Measurements from ENCODE around the gene TTLL5. TPM values are rescaled to one million over a fixed set of nuclear protein-coding genes. Genes with fewer than 3 reads are reported as not detected.
"Not testable (repeated sequence)": the region's sequence is repeated elsewhere in the genome, so short reads cannot be mapped to it uniquely, and the experiment has no call there.

The TTLL5 gene
- polyA plus RNA-seq, 1 experiment, result 24.1 TPM

DNA sequence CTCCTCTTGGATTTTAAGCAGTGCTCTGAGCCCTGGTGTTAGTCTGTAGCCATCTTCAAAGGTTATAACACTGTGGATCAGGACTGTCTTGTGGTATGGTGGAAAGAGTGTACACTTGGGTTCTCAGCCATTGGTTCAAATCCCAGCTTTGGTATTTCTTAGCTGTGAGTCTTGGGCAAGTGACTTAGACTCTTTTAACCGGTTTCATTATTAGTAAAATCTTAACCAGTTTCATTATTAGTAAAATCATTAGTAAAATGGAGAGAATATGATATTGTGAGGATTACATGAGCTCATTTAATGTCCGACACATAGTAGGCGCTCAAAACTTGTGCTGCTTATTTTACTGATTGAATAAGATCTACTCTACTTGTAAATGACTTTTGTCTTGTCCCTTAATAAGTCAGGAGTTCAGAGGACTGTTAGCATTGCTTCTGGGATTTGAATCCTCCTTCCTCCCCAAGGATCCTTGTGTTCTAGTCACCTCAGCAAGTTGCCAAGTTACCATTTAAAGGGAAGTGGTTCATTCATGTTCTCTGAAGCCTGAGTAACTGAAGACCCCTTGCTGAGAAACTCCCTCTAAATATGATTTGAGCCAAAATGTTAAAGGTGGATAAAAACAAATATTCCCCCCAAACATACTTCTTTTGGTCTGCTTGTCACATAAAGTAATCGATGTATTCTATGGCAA lies 12.4 kb downstream of the TTLL5 start:
- POLR2A ChIA-PET, result no interaction called here
- no peaks in the 10 kb centered on the region; the same call in 1 of the 2 replicates for H3K9me3 ChIP-seq (ENCODE audit: control insufficient read depth, insufficient read depth, low read length)
- H3K27me3 ChIP-seq (ENCODE audit: control insufficient read depth, insufficient read depth, low read length), result no peaks in the 10 kb centered on the region
- TF ChIP-seq, protein P1, sequence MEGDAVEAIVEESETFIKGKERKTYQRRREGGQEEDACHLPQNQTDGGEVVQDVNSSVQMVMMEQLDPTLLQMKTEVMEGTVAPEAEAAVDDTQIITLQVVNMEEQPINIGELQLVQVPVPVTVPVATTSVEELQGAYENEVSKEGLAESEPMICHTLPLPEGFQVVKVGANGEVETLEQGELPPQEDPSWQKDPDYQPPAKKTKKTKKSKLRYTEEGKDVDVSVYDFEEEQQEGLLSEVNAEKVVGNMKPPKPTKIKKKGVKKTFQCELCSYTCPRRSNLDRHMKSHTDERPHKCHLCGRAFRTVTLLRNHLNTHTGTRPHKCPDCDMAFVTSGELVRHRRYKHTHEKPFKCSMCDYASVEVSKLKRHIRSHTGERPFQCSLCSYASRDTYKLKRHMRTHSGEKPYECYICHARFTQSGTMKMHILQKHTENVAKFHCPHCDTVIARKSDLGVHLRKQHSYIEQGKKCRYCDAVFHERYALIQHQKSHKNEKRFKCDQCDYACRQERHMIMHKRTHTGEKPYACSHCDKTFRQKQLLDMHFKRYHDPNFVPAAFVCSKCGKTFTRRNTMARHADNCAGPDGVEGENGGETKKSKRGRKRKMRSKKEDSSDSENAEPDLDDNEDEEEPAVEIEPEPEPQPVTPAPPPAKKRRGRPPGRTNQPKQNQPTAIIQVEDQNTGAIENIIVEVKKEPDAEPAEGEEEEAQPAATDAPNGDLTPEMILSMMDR (IDR thresholded peaks at IDR 0.05; ENCODE audit: low read depth, low read length), result no peak
- DNase-seq (ENCODE audit: low read depth, low spot score), result no peak
- H3K4me3 ChIP-seq (ENCODE audit: low read depth, low read length), result no peak overlapping the region
- no peak overlapping the region for H3K27ac ChIP-seq (ENCODE audit: low read depth, low read length)
- CTCF ChIA-PET, result interaction anchor here (1.2 to 1.5 kb wide), 4 partner anchors 16 to 233 kb away, joined by 3 to 8 read pairs (median 4); partner anchors contain the start of gene FLVCR2

DNA sequence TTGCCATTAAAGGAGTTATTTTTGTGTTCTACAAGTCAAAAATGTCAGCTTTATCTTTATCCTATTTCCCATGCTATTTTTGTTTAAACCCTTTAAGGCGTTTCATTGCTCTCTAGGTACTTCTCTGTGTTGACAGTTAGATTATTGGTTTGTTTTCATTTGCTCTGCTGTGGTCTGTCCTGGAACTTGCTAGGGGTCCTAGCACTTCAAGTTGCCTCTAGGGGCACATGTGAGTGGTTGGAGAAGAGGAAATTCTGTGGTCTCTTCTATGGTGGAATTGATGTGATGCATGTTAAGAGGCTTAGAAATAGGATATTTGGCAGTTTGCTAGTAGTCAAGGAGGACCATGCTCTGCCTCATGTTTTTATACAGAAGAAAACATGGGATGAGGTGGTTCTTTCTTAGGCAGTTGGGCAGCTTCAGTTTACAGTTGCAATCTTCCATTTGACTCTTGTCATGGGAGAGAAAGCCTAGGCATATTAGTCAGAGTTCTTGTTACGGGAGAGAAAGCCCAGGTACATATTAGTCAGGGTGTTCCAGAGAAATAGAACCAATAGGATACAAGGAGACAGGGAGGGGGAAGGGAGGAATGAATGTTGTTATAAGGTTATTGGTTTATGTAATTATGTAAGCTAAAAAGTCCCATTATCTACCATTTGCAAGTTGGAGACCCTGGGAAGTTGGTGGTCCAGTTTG lies 14.4 kb downstream of the TTLL5 start:
- TF ChIP-seq, protein P1 (IDR thresholded peaks at IDR 0.05; ENCODE audit: low read depth, low read length), result peak; percentile 29; the same call in 1 of the 2 replicates
- Histone ChIP-seq H3K4me3 (ENCODE audit: low read depth, low read length) (no peak overlapping the region), H3K9me3 (ENCODE audit: control insufficient read depth, insufficient read depth, low read length) (no peaks in the 10 kb centered on the region; the same call in 1 of the 2 replicates), H3K27me3 (ENCODE audit: control insufficient read depth, insufficient read depth, low read length) (no peaks in the 10 kb centered on the region), H3K27ac (ENCODE audit: low read depth, low read length) (no peak overlapping the region)
- ChIA-PET CTCF (interaction anchor here (0.9 to 1.2 kb wide), 2 partner anchors 34 to 99 kb away, joined by 3 read pairs; no protein-coding TSS in a partner anchor), POLR2A (no interaction called here)
- DNase-seq (ENCODE audit: low read depth, low spot score), result no peak

DNA sequence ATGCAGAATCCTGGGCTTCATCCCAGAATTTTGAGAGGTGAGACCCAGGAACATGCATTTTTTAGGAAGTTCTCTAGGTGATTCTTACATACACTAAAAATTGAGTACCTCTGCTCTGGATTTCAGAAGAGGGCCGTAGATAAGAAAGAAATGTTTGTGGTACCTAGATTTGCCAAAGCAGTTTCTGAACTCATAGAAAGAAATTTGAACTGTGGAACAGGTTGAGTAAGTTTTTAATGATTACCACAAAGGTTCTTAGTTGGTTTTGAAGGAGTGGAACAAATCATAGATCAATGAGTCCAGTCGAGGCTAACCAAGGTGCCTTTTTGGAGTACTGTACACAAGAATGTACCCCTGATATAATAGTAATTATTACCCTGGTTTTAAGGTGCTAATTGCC lies 24.9 kb downstream of the TTLL5 start:
- TF ChIP-seq, protein P1 (IDR thresholded peaks at IDR 0.05; ENCODE audit: low read depth, low read length), result no peak
- Histone ChIP-seq H3K27me3 (ENCODE audit: control insufficient read depth, insufficient read depth, low read length) (no peaks in the 10 kb centered on the region), H3K9me3 (ENCODE audit: control insufficient read depth, insufficient read depth, low read length) (no peaks in the 10 kb centered on the region), H3K4me3 (ENCODE audit: low read depth, low read length) (no peak overlapping the region), H3K27ac (ENCODE audit: low read depth, low read length) (no peak overlapping the region)
- ChIA-PET CTCF (interaction anchor here (1.5 to 1.9 kb wide), 2 partner anchors 24 to 297 kb away, joined by 5 to 15 read pairs; no protein-coding TSS in a partner anchor), POLR2A (no interaction called here)
- no peak for DNase-seq (ENCODE audit: low read depth, low spot score)

DNA sequence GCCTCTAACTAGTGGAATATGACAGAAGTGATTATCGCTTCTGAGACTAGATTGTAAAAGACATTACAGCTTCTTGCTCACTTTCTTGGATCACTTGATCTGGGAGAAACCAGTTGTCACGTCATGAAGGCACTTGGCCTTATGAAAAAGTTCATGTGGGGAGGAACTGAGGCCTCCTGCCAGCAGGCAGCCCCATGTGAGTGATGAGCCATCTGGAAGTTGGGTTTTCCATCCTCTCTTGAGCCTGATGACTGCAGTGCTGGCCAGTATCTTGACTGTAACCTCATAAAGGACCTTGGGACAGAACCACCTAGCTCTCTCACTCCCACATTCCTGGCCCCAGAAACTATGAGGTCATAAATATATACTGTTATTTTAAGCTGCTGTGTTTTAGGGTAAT lies 28.0 kb downstream of the TTLL5 start:
- Histone ChIP-seq H3K27ac (ENCODE audit: low read depth, low read length) (no peak overlapping the region), H3K9me3 (ENCODE audit: control insufficient read depth, insufficient read depth, low read length) (no peaks in the 10 kb centered on the region), H3K27me3 (ENCODE audit: control insufficient read depth, insufficient read depth, low read length) (no peaks in the 10 kb centered on the region), H3K4me3 (ENCODE audit: low read depth, low read length) (no peak overlapping the region)
- TF ChIP-seq, protein P1 (IDR thresholded peaks at IDR 0.05; ENCODE audit: low read depth, low read length), result no peak
- POLR2A ChIA-PET, result no interaction called here
- DNase-seq (ENCODE audit: low read depth, low spot score), result no peak
- CTCF ChIA-PET, result interaction anchor here (1.5 to 2.5 kb wide), 2 partner anchors 21 to 35 kb away, joined by 7 to 8 read pairs; no protein-coding TSS in a partner anchor

DNA sequence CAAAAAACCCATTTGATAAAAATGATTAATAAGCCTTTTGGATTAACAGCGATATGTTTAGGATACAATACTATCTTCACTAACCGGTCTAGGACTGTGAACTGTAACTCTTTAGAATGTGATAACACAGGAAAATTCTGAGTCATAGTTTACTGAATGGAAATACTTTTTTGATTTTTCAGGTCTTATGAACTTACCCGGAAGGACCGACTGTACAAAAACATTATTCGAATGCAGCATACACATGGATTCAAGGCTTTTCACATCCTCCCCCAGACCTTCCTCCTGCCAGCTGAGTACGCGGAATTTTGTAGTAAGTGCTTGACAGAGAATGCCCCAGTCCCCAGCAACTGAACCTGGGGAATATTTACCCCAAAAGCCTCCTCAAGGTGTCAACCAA lies 29.0 kb downstream of the TTLL5 start:
- TF ChIP-seq, protein P1 (IDR thresholded peaks at IDR 0.05; ENCODE audit: low read depth, low read length), result no peak
- POLR2A ChIA-PET, result no interaction called here
- no peak for DNase-seq (ENCODE audit: low read depth, low spot score)
- Histone ChIP-seq H3K27ac (ENCODE audit: low read depth, low read length) (no peak overlapping the region), H3K4me3 (ENCODE audit: low read depth, low read length) (no peak overlapping the region), H3K9me3 (ENCODE audit: control insufficient read depth, insufficient read depth, low read length) (no peaks in the 10 kb centered on the region), H3K27me3 (ENCODE audit: control insufficient read depth, insufficient read depth, low read length) (no peaks in the 10 kb centered on the region)
- CTCF ChIA-PET, result interaction anchor here (1.3 kb wide), 1 partner anchor 19 kb away, joined by 5 read pairs; no protein-coding TSS in a partner anchor

DNA sequence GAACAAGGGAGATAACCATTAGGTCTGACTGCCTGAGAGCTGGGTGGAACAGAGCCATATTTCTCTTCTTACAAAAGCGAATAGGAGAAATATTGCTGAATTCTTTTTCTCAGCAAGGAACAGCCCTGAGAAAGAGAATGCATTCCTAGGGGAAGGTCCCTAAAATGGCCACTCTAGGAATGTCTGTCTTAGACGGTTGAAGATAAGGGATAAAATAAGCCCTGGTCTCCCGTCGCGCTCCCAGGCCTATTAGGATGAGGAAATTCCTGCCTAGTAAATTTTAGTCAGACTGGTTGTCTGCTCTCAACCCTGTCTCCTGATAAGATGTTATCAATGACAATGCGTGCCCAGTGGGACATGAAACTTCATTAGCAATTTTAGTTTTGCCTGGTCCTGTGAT lies 34.0 kb downstream of the TTLL5 start:
- H3K27me3 ChIP-seq (ENCODE audit: control insufficient read depth, insufficient read depth, low read length); DNase-seq (ENCODE audit: low read depth, low spot score); H3K4me3 ChIP-seq (ENCODE audit: low read depth, low read length); POLR2A ChIA-PET; CTCF ChIA-PET; H3K9me3 ChIP-seq (ENCODE audit: control insufficient read depth, insufficient read depth, low read length); H3K27ac ChIP-seq (ENCODE audit: low read depth, low read length): not testable (repeated sequence)
